K562 (cell line): ENCODE measurements around the gene RNF144A. TPM values are rescaled to one million over a fixed set of nuclear protein-coding genes. Genes with fewer than 3 reads are reported as not detected.

Source experiments
- ATAC-seq: fragments of 200-7000 bp; cut with Tn5 transposase; 3 replicates; pipeline ENCODE4 v1.9.1; 2020; ENCODE audit warnings: moderate library complexity
- BruUV-seq: library from RNA; stranded (reverse); fragments of 400-500 nt; replicated peaks from 2 replicates; lab custom pipeline; 2021; lab: Mats Ljungman, UMichigan
- CTCF ChIA-PET: fragments of 300-600 bp; formaldehyde crosslinking; extraction: SDS; loops from one replicate; lab custom pipeline; 2021; ENCODE audit warnings: low intra/inter-chr PET ratio; lab: Yijun Ruan, JAX
- POLR2A ChIA-PET: fragments of 300-600, 350-650 bp; sonication (Branson Sonifier 250); formaldehyde crosslinking; extraction: SDS; loops from one replicate; lab custom pipeline; 2021; ENCODE audit warnings: antibody characterized with exemption, inconsistent platforms; lab: Yijun Ruan, JAX
- DNase-seq, 4 experiments: peaks; one replicate each; pipeline versions ENCODE4 v3.0.0 to v3.0.0-alpha.2; 2011 to 2018; ENCODE audit warnings: low spot score in 3 of 4, mixed read lengths in 3 of 4; ENCODE audit errors: extremely low read depth in 1 of 4
- FAIRE-seq: peaks from 2 replicates; lab custom pipeline; 2011; peaks lifted over from hg19 to GRCh38; lab: Jason Lieb, UNC
- H2AFZ ChIP-seq: 2 replicates; pipeline ENCODE4 v1.6.0; 2011; ENCODE audit warnings: low read depth, low read length, control low read depth, inconsistent platforms
- H3K27ac ChIP-seq: fragments of 200-600 bp; 3 replicates; pipeline ENCODE4 v1.8.0; 2011; ENCODE audit warnings: low read depth, mild to moderate bottlenecking, control low read depth, inconsistent platforms, low read length, moderate library complexity, mixed read lengths; ENCODE audit errors: extremely low read depth
- H3K27me3 ChIP-seq, 2 experiments: fragments of 300-600 bp in 1 of 2; 2 replicates in 1 of 2; 3 replicates in 1 of 2; pipeline versions ENCODE4 v1.6.0 to v1.8.0; 2011; ENCODE audit warnings: inconsistent platforms in 2 of 2, low read length in 2 of 2, mild to moderate bottlenecking in 1 of 2, mixed read lengths in 1 of 2, moderate library complexity in 1 of 2; ENCODE audit not compliant: control insufficient read depth in 2 of 2, insufficient read depth in 2 of 2
- H3K36me3 ChIP-seq: fragments of 300-600 bp; 3 replicates; pipeline ENCODE4 v1.8.0; 2011; ENCODE audit warnings: mild to moderate bottlenecking, low read length, inconsistent platforms; ENCODE audit not compliant: control insufficient read depth, insufficient read depth
- H3K4me1 ChIP-seq, 2 experiments: fragments of 200-600 bp in 1 of 2; replicated peaks in 1 of 2; 2 replicates in 1 of 2; 3 replicates in 1 of 2; pipeline versions ENCODE4 v1.5.1 to v1.8.0; 2011; ENCODE audit warnings: inconsistent platforms in 2 of 2, low read length in 2 of 2, mild to moderate bottlenecking in 1 of 2, mixed read lengths in 1 of 2, moderate library complexity in 1 of 2; ENCODE audit not compliant: control insufficient read depth in 2 of 2, insufficient read depth in 2 of 2
- H3K4me2 ChIP-seq: 2 replicates; pipeline ENCODE4 v1.6.1; 2011; ENCODE audit warnings: low read length, control low read depth, inconsistent platforms, mixed read lengths; ENCODE audit not compliant: insufficient read depth
- H3K4me3 ChIP-seq: fragments of 200-600 bp; sonication (generic), shearing (Covaris generic); 2 replicates; pipeline ENCODE4 v1.5.1; 2016; ENCODE audit warnings: control low read depth, inconsistent platforms
- H3K79me2 ChIP-seq: fragments of 200-600 bp; 3 replicates; pipeline ENCODE4 v1.8.0; 2011; ENCODE audit warnings: low read length, inconsistent platforms; ENCODE audit not compliant: control insufficient read depth, insufficient read depth
- H3K9ac ChIP-seq, 2 experiments: 2 replicates each; pipeline versions ENCODE4 v1.6.0 to v1.6.1; 2011; ENCODE audit warnings: low read depth in 2 of 2, low read length in 2 of 2, control low read depth in 1 of 2, inconsistent platforms in 1 of 2, mild to moderate bottlenecking in 1 of 2, mixed read lengths in 1 of 2; ENCODE audit not compliant: insufficient read depth in 1 of 2
- H3K9me1 ChIP-seq: one replicate; pipeline ENCODE4 v1.6.0; 2011; ENCODE audit warnings: inconsistent platforms, mild to moderate bottlenecking, low read length, moderate library complexity; ENCODE audit not compliant: control insufficient read depth, insufficient read depth
- H3K9me3 ChIP-seq: replicated peaks from 2 replicates; pipeline ENCODE4 v1.5.1; 2011; ENCODE audit warnings: low read depth, low read length, inconsistent platforms; ENCODE audit not compliant: control insufficient read depth, insufficient read depth
- H4K20me1 ChIP-seq: replicated peaks from 2 replicates; pipeline ENCODE4 v1.6.1; 2011; ENCODE audit warnings: low read length, inconsistent platforms, mixed read lengths; ENCODE audit not compliant: control insufficient read depth, insufficient read depth
- DNMT1 ChIP-seq: fragments of 450-650 bp; IDR thresholded peaks from 2 replicates; pipeline ENCODE4 v1.6.1; 2016; ENCODE audit warnings: antibody characterized with exemption, mild to moderate bottlenecking
- ETS2 ChIP-seq: IDR thresholded peaks from 2 replicates; pipeline ENCODE4 v1.6.1; 2016; ENCODE audit warnings: borderline replicate concordance, missing genetic modification characterization, mild to moderate bottlenecking, moderate library complexity, missing compliant biosample characterization; ENCODE audit not compliant: poor library complexity, severe bottlenecking
- KAT8 ChIP-seq: fragments of 450-650 bp; IDR thresholded peaks from 2 replicates; pipeline ENCODE4 v1.6.1; 2016; ENCODE audit warnings: low read depth, mild to moderate bottlenecking
- NBN ChIP-seq: fragments of 450-650 bp; IDR thresholded peaks from 2 replicates; pipeline ENCODE4 v1.6.1; 2016; ENCODE audit warnings: low read depth, mild to moderate bottlenecking
- PHF21A ChIP-seq: fragments of 450-650 bp; IDR thresholded peaks from 2 replicates; pipeline ENCODE4 v1.6.1; 2017; ENCODE audit warnings: low read depth, borderline replicate concordance
- PML ChIP-seq: IDR thresholded peaks from 2 replicates; pipeline ENCODE4 v1.6.1; 2012; ENCODE audit warnings: low read length, inconsistent platforms
- PTTG1 ChIP-seq: fragments of 450-650 bp; IDR thresholded peaks from 2 replicates; pipeline ENCODE4 v1.6.1; 2016; ENCODE audit warnings: low read depth, mild to moderate bottlenecking, missing genetic modification characterization, missing compliant biosample characterization
- SMARCA5 ChIP-seq: fragments of 450-650 bp; IDR thresholded peaks from 2 replicates; pipeline ENCODE4 v1.6.1; 2016
- ZC3H8 ChIP-seq: fragments of 450-650 bp; IDR thresholded peaks from 2 replicates; pipeline ENCODE4 v1.6.1; 2017
- ZFP36 ChIP-seq: fragments of 150-350 bp; IDR thresholded peaks from 2 replicates; pipeline ENCODE4 v1.6.1; 2018; ENCODE audit warnings: low read length, low read depth; ENCODE audit not compliant: partially characterized antibody
- ZNF146 ChIP-seq: IDR thresholded peaks from one replicate; pipeline ENCODE4 v1.6.1; 2018; ENCODE audit warnings: missing compliant biosample characterization; ENCODE audit not compliant: unreplicated experiment
- ZNF444 ChIP-seq: fragments of 250-450 bp; sonication (Bioruptor Pico); IDR thresholded peaks from 2 replicates; pipeline ENCODE4 v1.4.0; 2020; ENCODE audit warnings: mild to moderate bottlenecking, moderate library complexity
- ZNF668 ChIP-seq: fragments of 250-450 bp; sonication (Bioruptor Pico); IDR thresholded peaks from 2 replicates; pipeline ENCODE4 v1.8.0; 2022; ENCODE audit warnings: mild to moderate bottlenecking, inconsistent platforms
- WGBS: fragments of 100-300 bp; shearing (Covaris generic); methylation state at CpG from one replicate; pipeline ENCODE4 v1.1.6; 2016; ENCODE audit warnings: low coverage, mixed read lengths; ENCODE audit not compliant: insufficient coverage; ENCODE audit errors: missing lambda C conversion rate; 5-methylcytosine and 5-hydroxymethylcytosine counted together
- in situ Hi-C: fragments of 300-500 bp; cut with MboI; formaldehyde crosslinking; loops from 4 replicates; pipeline ENCODE4 v1.15.0; 2018; ENCODE audit warnings: inconsistent platforms, mixed read lengths
- intact Hi-C: fragments of 100-400 bp; cut with micrococcal nuclease; formaldehyde crosslinking; loops from 2 replicates; pipeline ENCODE4 v1.14.2; 2022
- polyA plus RNA-seq, 8 experiments: library from polyadenylated mRNA; depleted of rRNA in 4 of 8; stranded (reverse) in 5 of 8; unstranded in 3 of 8; fragments of >200 nt; fragmentation: Nextera tagmentation in 2 of 8; fragmentation: Illumina TruSeq in 1 of 8; extraction: Ambion mirVana in 2 of 8; extraction: Trizol in 1 of 8; gene quantifications; 2 replicates each; pipeline versions ENCODE4 v1.2.1 to v1.2.3, GENCODE V29; 2011 to 2014; ENCODE audit warnings: inconsistent platforms in 1 of 8, missing spikeins in 1 of 8
- total RNA-seq, 7 experiments: library from RNA; depleted of rRNA in 6 of 7; stranded (reverse); fragments of >200 nt in 6 of 7; fragmentation: Illumina TruSeq in 2 of 7; extraction: Trizol in 2 of 7; gene quantifications; 2 replicates each; pipeline versions ENCODE4 v1.2.1 to v1.2.3, GENCODE V29; 2011 to 2021; ENCODE audit warnings: low replicate concordance in 1 of 7
- TF ChIP-seq, protein P1 (sequence below): fragments of 200-800 bp; sonication (Bioruptor generic); IDR thresholded peaks from 2 replicates; pipeline ENCODE4 v1.6.1; 2017; ENCODE audit warnings: missing genetic modification characterization, missing compliant biosample characterization
- TF ChIP-seq, protein P2 (sequence below), 2 experiments: fragments of 450-650 bp; IDR thresholded peaks; 2 replicates each; pipeline ENCODE4 v1.6.1; 2016; ENCODE audit warnings: mild to moderate bottlenecking in 2 of 2, borderline replicate concordance in 1 of 2, low read depth in 1 of 2, moderate library complexity in 1 of 2

Gene RNF144A
- total and polyA plus RNA-seq, 9 of the 15 experiments (the other 6 are each of a cell fraction or from before 2014, with no cell fraction given), result 0.96 to 11.3 (median 6.2) TPM

DNA sequence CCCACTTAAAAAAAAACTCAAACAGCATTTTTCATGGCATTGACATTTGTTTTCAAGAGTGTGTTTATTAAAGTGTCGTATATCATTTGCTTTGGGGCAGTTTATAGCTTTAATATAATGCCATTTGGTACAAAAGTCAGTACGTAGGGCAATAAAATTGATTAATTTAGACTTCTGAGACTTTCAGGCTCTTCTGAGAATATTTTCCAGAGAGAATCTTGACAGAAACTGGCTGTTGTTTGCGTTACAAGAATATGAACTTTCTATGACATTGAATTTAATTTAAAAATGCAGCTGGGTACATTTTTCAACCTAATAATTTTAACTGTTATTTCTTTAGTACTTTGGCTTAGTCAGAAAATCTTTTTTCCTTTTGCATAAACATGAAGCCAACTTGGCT, 98.9 kb downstream of the RNF144A start:
- Histone ChIP-seq H4K20me1 (no peaks in the 10 kb centered on the region), H3K79me2 (no peaks in the 10 kb centered on the region), H3K9me3 (no peaks in the 10 kb centered on the region), H2AFZ (no peak overlapping the region), H3K27me3 (no peaks in the 10 kb centered on the region), H3K36me3 (no peaks in the 10 kb centered on the region), H3K4me1 (peaks cover 2 to 5% of the 10 kb centered on the region in 2 experiments; a peak in 1 of 5 replicates), H3K4me2 (no peak overlapping the region), H3K9ac (no peak overlapping the region), H3K27ac (no peak overlapping the region), H3K9me1 (no peaks in the 10 kb centered on the region), H3K4me3 (no peak overlapping the region)
- ChIA-PET CTCF (no interaction called here), POLR2A (interaction anchor here (0.7 kb wide), 1 partner anchor 192 kb away, joined by 3 read pairs; no protein-coding TSS in a partner anchor)
- in situ Hi-C loops, result loop anchor here (25.0 kb wide), 1 partner anchor 179 kb away; no protein-coding TSS in a partner anchor
- intact Hi-C loops, result no loop called here
- ATAC-seq (no peak), FAIRE-seq (no peak), DNase-seq (no peak)
- BruUV-seq, result no TSS peak
- 75% methylated on average over 3 of the region's 3 CpGs for WGBS
- TF ChIP-seq ZFP36 (no peak), ZC3H8 (no peak), DNMT1 (no peak), PML (no peak), ZNF668 (CRISPR knock-in tag) (no peak), ZNF146 (CRISPR knock-in tag) (no peak), PTTG1 (tag) (no peak), ETS2 (tag) (no peak), ZNF444 (CRISPR knock-in tag) (no peak), NBN (no peak), PHF21A (no peak), SMARCA5 (no peak), KAT8 (no peak)
- TF ChIP-seq, protein P1, sequence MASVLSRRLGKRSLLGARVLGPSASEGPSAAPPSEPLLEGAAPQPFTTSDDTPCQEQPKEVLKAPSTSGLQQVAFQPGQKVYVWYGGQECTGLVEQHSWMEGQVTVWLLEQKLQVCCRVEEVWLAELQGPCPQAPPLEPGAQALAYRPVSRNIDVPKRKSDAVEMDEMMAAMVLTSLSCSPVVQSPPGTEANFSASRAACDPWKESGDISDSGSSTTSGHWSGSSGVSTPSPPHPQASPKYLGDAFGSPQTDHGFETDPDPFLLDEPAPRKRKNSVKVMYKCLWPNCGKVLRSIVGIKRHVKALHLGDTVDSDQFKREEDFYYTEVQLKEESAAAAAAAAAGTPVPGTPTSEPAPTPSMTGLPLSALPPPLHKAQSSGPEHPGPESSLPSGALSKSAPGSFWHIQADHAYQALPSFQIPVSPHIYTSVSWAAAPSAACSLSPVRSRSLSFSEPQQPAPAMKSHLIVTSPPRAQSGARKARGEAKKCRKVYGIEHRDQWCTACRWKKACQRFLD (CRISPR knock-in tag), result no peak
- TF ChIP-seq, protein P2, sequence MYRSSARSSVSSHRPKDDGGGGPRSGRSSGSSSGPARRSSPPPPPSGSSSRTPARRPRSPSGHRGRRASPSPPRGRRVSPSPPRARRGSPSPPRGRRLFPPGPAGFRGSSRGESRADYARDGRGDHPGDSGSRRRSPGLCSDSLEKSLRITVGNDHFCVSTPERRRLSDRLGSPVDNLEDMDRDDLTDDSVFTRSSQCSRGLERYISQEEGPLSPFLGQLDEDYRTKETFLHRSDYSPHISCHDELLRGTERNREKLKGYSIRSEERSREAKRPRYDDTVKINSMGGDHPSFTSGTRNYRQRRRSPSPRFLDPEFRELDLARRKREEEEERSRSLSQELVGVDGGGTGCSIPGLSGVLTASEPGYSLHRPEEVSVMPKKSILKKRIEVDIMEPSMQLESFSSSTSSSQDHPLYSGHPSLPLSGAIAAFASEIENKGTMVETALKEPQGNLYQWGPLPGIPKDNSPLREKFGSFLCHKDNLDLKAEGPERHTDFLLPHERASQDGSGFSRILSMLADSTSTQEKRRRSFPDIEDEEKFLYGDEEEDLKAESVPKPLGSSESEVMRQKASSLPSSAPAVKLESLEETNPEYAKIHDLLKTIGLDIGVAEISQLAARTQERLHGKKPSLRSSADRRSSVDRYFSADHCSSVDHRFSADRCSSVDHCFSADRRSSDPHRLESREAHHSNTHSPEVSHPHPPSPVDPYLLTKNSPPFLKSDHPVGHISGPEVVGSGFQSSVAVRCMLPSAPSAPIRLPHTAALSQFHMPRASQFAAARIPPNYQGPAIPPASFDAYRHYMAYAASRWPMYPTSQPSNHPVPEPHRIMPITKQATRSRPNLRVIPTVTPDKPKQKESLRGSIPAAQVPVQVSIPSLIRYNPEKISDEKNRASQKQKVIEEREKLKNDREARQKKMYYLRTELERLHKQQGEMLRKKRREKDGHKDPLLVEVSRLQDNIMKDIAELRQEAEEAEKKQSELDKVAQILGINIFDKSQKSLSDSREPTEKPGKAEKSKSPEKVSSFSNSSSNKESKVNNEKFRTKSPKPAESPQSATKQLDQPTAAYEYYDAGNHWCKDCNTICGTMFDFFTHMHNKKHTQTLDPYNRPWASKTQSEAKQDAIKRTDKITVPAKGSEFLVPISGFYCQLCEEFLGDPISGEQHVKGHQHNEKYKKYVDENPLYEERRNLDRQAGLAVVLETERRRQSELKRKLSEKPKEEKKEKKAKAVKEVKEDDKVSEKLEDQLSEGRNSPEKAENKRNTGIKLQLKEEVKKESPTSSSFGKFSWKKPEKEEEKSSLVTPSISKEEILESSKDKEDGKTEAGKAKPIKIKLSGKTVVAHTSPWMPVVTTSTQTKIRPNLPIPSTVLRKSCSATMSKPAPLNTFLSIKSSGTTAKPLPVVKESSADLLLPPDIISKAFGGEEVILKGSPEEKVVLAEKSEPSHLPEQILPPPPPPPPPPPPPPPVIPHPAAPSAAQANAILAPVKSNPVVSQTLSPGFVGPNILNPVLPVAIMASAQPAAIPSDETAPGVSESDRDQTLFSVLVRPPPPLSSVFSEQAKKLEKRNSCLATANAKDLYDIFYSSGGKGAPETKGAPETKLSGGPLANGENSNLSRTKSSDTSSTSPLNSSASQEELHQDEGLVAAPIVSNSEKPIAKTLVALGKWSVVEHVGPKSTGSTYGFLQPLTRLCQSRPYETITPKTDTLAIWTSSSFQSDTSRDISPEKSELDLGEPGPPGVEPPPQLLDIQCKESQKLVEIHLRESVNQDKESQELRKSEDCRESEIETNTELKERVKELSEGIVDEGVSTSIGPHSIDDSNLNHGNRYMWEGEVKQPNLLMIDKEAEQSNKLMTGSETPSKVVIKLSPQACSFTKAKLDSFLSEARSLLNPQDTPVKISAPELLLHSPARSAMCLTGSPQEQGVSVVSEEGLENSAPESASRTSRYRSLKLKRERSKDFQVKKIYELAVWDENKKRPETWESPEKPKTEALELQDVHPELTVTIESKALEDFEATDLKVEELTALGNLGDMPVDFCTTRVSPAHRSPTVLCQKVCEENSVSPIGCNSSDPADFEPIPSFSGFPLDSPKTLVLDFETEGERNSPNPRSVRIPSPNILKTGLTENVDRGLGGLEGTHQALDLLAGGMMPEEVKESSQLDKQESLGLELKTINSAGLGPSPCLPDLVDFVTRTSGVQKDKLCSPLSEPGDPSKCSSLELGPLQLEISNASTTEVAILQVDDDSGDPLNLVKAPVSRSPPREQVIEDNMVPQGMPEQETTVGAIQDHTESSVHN (IDR thresholded peaks at IDR 0.05; ENCODE audit: borderline replicate concordance in 1 of 2, low read depth in 1 of 2), result no peak
